Middle frontal gyrus (tissue), 1 donor: ENCODE data around the gene BRMS1L.
"Not testable (repeated sequence)": the region's sequence is repeated elsewhere in the genome, so short reads cannot be mapped to it uniquely, and the experiment has no call there.

ENCODE experiments used
- DNase-seq: peaks from one replicate; pipeline ENCODE4 v3.0.0-alpha.2; 2015; ENCODE audit warnings: low spot score; ENCODE audit errors: extremely low spot score

BRMS1L gene, protein sequence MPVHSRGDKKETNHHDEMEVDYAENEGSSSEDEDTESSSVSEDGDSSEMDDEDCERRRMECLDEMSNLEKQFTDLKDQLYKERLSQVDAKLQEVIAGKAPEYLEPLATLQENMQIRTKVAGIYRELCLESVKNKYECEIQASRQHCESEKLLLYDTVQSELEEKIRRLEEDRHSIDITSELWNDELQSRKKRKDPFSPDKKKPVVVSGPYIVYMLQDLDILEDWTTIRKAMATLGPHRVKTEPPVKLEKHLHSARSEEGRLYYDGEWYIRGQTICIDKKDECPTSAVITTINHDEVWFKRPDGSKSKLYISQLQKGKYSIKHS

DNA sequence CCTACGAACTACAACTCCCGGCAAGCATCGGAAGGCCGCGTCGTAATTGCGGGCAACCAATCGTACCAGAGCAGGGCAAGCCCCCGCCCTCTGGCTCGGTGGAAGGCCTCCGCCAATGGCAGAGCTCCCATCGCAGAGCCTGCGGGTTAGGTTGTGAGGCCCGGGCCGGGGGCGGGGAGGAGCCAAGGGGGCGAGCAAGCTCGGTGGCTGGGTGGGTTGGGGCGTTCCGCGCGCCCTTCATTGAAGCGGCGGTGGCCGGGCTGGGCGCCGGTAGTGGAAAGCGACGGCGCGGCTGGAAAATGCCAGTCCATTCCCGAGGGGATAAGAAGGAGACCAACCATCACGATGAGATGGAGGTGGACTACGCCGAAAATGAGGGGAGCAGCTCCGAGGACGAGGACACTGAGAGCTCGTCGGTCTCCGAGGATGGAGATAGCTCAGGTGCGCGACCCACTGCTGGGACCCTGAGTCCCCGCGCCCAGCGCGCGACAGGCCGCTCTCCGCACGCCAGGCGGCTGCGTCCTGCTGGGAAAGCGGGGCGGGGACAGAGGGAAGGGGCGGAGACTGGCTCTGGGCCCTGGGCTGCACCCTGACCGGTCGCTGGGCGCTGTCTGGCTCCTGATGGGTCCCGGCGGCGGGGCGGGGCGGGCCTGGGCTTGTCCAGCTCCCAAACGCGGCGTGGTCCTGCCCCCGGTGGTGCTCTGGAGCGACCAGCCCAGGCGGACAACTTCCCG, at the start of gene BRMS1L:
TSS of gene BRMS1L (plus strand) at position 121 of the 734 bp plus-strand sequence. CDS start at position 300, 179 bp downstream.
- DNase-seq = peak; percentile 98

DNA sequence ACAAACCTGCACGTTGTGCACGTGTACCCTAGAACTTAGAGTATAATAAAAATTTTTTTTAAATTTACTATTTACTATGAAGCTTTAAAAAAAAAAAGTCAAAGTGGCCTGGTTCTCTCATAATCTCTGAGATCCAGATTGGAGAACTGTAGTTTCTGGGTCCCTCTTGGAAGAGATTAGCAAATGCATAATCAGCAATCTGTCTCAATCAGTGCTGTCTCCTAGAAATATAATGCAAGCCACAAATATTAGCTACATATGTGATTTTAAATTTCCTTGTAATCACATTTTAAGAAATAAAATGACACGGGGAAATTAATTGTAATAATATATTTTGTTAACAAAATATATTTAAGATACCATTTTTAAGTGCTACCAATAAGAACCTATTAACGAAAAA, 49.3 kb upstream of the BRMS1L start:
- DNase-seq = no peak

GRCh38 chr14:35777550-35777949, 48.6 kb upstream of the BRMS1L start:
- not testable (repeated sequence) for DNase-seq

DNA sequence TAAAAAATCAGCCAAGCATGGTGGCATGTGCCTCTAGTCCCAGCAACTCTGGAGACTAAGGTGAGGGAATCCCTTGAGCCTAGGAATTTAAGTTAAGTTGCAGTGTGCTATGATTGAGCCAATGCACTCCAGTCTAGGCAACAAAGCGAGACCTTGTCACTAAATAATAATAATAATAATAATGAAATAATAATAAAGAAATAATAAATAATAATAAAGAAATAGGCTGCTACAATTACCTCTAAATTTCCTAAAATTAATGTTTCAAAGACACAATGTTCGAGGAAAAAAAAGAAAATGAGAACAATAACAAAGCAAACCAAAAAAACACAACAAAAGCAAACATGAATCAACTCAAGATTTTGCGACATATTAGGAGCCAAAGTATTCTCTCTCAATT, 46.8 kb upstream of the BRMS1L start:
- DNase-seq = no peak

- DNase-seq = no peak
These were observed 42.4 kb upstream of the BRMS1L start for GRCh38 chr14:35783699-35784098.

GRCh38 chr14:35786856-35787255, 39.3 kb upstream of the BRMS1L start:
- DNase-seq = no peak

- DNase-seq = no peak
These were observed 36.5 kb upstream of the BRMS1L start for GRCh38 chr14:35789651-35790050.

DNA sequence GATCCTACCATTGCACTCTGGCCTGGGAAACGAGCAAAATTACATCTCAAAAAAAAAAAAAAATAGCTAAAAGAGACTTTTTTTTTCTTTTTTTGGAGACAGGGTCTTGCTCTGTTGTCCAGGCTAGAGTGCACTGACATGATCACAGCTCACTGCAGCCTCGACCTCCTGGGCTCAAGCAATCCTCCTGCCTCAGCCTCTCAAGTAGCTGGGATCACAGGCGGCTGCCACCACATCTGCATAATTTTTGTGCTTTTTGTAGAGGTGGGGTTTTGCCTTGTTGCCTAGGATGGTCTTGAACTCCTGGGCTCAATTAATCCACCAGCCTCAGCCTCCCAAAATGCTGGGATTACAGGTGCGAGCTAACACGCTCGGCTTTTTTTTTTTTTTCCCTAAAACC, 28.3 kb upstream of the BRMS1L start:
- no peak for DNase-seq

- no peak for DNase-seq
These were observed 19.9 kb upstream of the BRMS1L start for GRCh38 chr14:35806006-35806907.

GRCh38 chr14:35807131-35807961, 18.8 kb upstream of the BRMS1L start:
- no peak for DNase-seq

- no peak for DNase-seq
These were observed 18.0 kb upstream of the BRMS1L start for GRCh38 chr14:35808076-35808637.

DNA sequence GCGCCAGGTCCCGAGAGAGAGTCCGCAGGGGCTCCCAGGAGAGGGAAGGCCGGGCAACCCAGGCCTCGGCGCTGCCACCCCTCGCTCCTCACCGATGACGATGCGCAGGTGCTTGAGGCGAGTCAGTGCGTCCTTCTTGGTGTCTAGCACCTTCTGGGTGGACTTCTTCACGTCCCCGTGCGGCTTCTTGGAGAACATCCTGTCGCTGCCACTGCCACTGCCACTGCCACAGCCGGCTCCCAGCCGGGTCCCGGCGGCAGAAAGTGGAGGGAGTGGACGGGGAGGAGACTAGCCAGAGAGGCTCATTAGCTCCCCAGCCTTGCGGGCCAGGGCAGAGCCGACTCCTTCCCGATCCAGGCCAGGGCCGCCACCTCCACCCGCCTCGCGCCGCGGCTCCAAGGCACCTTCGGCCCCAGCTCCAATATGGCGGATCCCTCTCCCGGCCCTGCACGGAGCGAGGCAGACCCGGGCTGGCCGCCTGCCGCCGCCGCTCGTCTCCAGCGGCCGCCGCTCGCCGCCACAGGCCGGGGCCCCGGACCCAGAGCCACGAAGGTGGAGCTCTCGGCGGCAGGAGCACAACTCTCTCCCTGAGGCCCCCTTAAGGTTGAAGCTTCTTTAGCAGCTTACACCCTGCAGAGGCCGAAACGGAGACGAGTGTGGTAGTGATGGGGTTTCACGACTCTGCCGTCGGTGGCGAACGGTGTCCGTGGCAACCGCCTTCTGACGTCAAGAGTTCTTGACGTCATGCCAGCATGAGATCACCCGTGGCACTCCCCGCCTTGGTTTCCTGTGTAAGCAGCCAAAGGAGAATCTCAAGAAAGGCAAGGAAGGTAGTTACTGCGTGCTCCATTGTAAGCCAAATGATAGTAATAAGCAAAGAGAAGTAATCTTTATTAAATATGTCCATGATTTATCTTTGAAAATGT, 17.2 kb upstream of the BRMS1L start, which contains the start of gene RALGAPA1:
TSS of gene RALGAPA1 (minus strand) at position 658 of the 926 bp plus-strand sequence. CDS start at position 198, 460 bp downstream.
- peak; percentile 88 for DNase-seq

DNA sequence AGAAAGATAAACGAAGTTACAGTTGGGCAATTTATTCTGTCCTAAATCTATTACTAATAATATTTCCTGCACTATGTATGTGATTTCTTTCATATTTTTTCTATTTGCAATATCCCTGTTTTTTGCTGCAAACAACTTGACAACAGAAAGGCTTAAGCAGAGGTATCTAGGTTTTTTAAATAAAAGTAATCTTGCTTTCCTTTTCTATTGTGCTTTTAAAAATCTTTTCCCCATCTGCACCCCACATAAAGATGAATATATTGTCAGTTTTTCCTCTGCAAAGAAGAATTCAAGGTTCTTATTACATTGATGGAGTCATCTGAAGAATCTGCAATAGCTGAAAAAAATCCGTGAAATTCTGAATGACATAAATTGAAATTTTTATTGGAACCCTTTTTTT, 16.5 kb upstream of the BRMS1L start:
- no peak for DNase-seq

DNA sequence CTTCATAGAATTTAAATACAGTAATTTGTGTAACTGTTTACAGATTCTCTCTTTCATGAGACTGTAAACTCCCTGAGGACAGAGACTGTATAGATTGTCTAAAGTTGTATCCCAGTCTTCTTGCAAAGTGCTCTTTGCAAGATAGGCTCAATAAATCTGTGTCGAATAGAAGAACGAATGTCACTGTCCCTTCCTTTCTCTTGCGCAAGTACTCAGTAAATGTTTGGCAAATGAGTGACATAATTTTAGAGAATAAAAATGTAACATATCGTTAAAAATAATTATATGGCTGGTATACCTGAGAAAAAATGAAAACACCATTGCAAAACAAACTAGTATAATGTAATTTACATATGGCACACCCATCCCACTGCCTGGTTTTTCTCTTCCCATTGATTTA, 15.2 kb upstream of the BRMS1L start:
- DNase-seq = no peak

GRCh38 chr14:35814371-35815005, 11.7 kb upstream of the BRMS1L start:
- no peak for DNase-seq

GRCh38 chr14:35818346-35819115, 7.6 kb upstream of the BRMS1L start:
- no peak for DNase-seq

DNA sequence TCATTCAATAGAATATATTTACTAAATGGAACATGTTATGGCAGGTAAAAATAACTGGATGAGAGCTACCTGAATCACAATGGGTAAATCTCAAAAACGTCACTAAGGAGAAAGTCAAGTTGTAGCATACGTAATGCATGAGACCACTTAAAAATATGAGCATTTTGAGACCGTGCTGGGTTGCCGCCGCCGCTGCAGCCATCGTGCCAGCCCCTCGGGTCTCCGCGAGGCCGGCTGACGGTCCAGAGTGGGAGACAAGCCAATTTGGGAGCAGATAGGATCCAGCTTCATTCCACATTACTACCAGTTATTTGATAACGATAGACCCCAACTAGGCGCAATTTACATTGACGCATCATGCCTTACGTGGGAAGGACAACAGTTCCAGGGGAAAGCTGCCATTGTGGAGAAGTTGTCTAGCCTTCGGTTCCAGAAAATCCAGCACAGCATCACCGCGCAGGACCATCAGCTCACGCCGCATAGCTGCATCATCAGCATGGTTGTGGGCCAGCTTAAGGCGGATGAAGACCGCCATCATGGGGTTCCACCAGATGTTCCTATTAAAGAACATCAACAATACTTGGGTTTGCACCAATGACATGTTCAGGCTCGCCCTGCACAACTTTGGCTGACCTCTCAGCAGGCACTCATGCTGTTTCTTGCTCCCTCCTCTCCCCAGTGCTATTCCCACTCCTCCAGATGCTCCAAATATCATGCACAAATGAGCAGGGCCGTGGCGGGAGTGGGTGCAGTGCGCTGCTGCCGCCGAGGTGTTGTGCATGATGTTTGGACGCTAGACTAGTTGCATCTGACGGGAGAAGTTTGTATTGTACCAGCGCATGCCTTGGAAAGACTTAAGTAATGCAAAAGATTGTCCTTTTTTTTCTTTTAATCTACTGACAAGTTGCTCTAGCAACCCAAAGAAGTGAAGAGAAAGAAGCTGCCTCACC, 6.3 kb upstream of the BRMS1L start:
- no peak for DNase-seq
